ENCODE results near the gene RPTOR. TPM values are rescaled to one million over a fixed set of nuclear protein-coding genes. Genes with fewer than 3 reads are reported as not detected.
A peak's percentile ranks its signal among the peaks of the same experiment; 100 is the strongest.

Gene RPTOR
- total and polyA plus RNA-seq, 2 donors (not counting 3 experiments of a cell fraction or from before 2014, with no cell fraction given) = 10.7 to 41.8 TPM

DNA sequence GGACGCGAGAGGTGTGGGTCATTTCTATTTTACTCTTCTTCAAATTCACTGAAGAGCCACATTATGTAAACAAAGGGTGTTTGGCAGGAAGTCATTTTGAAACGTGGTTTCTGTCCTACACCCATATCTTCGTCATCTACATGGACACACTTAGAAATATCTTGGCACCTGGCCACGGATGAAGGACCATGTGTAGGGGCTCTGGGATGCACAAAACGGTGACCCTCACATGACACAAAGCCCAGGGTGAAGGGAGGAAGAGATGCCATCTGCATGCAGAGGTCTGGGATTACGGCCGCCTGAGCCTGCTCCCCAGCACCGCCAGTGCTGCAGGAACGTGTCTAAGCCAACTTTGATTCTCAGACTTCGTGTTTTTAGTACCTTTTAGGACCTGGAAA is 316.8 kb downstream of the RPTOR start:
- Histone ChIP-seq H3K4me3 (replicated peaks in 1 of 3; ENCODE audit: insufficient read depth in 1 of 3, low read depth in 1 of 3, low read length in 3 of 3) (no peak overlapping the region), H4K20me1 (replicated peaks; ENCODE audit: control insufficient read depth, extremely low read depth, insufficient read depth, low read length) (no peaks in the 10 kb centered on the region), H3K79me2 (ENCODE audit: control insufficient read depth, insufficient read depth, low read length) (no peaks in the 10 kb centered on the region), H3K9me3 (replicated peaks; ENCODE audit: control insufficient read depth, insufficient read depth, low read length) (no peaks in the 10 kb centered on the region), H3K36me3 (ENCODE audit: control insufficient read depth in 2 of 2, extremely low read depth in 1 of 2, insufficient read depth in 2 of 2, low read length in 2 of 2) (no peaks in the 10 kb centered on the region), H3K9ac (replicated peaks; ENCODE audit: extremely low read depth, insufficient read depth, low read length) (no peak overlapping the region), H3K4me2 (ENCODE audit: insufficient read depth, low read length) (no peak overlapping the region), H3K27me3 (ENCODE audit: control insufficient read depth in 2 of 2, insufficient read depth in 2 of 2, low read length in 2 of 2) (no peaks in the 10 kb centered on the region), H2AFZ (ENCODE audit: low read depth, low read length) (no peak overlapping the region), H3K4me1 (ENCODE audit: control insufficient read depth, extremely low read depth, insufficient read depth, low read length) (peaks cover 20% of the 10 kb centered on the region), H3K9me1 (replicated peaks; ENCODE audit: control insufficient read depth, extremely low read depth, insufficient read depth, low read length) (no peaks in the 10 kb centered on the region), H3K27ac (ENCODE audit: insufficient read depth, low read depth, low read length) (no peak overlapping the region)
- dilution Hi-C loops (cut with MboI; ENCODE audit: extremely low pct_ligation_motif_present, low sequenced_read_pairs) = no loop called here
- TF ChIP-seq POLR2AphosphoS5 (IDR thresholded peaks at IDR 0.05; ENCODE audit: insufficient read depth, low read depth, low read length) (no peak), EZH2 (IDR thresholded peaks at IDR 0.05; ENCODE audit: borderline replicate concordance, low read depth, low read length, severe bottlenecking) (no peak), FOS (IDR thresholded peaks at IDR 0.05; ENCODE audit: borderline replicate concordance, insufficient read depth, low read length) (no peak), POLR2A (IDR thresholded peaks at IDR 0.05; ENCODE audit: low read depth, low read length) (no peak), JUN (IDR thresholded peaks at IDR 0.05; ENCODE audit: borderline replicate concordance, insufficient read depth, insufficient read length, low read depth) (no peak), MYC (IDR thresholded peaks at IDR 0.05; ENCODE audit: low read depth, low read length) (no peak), GATA2 (IDR thresholded peaks at IDR 0.05; ENCODE audit: insufficient read depth, insufficient read length, low read depth, low read length) (no peak)
- TF ChIP-seq, protein P1, sequence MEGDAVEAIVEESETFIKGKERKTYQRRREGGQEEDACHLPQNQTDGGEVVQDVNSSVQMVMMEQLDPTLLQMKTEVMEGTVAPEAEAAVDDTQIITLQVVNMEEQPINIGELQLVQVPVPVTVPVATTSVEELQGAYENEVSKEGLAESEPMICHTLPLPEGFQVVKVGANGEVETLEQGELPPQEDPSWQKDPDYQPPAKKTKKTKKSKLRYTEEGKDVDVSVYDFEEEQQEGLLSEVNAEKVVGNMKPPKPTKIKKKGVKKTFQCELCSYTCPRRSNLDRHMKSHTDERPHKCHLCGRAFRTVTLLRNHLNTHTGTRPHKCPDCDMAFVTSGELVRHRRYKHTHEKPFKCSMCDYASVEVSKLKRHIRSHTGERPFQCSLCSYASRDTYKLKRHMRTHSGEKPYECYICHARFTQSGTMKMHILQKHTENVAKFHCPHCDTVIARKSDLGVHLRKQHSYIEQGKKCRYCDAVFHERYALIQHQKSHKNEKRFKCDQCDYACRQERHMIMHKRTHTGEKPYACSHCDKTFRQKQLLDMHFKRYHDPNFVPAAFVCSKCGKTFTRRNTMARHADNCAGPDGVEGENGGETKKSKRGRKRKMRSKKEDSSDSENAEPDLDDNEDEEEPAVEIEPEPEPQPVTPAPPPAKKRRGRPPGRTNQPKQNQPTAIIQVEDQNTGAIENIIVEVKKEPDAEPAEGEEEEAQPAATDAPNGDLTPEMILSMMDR (IDR thresholded peaks at IDR 0.05; ENCODE audit: extremely low read depth in 1 of 2, insufficient read depth in 1 of 2, low read depth in 1 of 2, low read length in 2 of 2) = no peak
- TF ChIP-seq, protein P2, sequence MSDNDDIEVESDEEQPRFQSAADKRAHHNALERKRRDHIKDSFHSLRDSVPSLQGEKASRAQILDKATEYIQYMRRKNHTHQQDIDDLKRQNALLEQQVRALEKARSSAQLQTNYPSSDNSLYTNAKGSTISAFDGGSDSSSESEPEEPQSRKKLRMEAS (IDR thresholded peaks at IDR 0.05; ENCODE audit: insufficient read depth, insufficient read length) = no peak
- POLR2A ChIA-PET = no interaction called here
- BruUV-seq (replicated peaks) = no TSS peak
- CTCF ChIA-PET = interaction anchor here (1.5 kb wide), 1 partner anchor 28 kb away, joined by 4 read pairs; no protein-coding TSS in a partner anchor
- FAIRE-seq = peak; percentile 47
- intact Hi-C loops (cut with micrococcal nuclease) = loop anchor here (10.0 kb wide), 1 partner anchor 287 kb away; no protein-coding TSS in a partner anchor
- DNase-seq (ENCODE audit: low read depth, low spot score) = no peak

All from endothelial cell of umbilical vein (primary cell).